ENCODE data around the gene LAMTOR3. TPM values are rescaled to one million over a fixed set of nuclear protein-coding genes. Genes with fewer than 3 reads are reported as not detected.

LAMTOR3 gene
- total and polyA plus RNA-seq, 5 donors from 2014 or later = 17.0 to 41.5 (median 33.8) TPM

DNA sequence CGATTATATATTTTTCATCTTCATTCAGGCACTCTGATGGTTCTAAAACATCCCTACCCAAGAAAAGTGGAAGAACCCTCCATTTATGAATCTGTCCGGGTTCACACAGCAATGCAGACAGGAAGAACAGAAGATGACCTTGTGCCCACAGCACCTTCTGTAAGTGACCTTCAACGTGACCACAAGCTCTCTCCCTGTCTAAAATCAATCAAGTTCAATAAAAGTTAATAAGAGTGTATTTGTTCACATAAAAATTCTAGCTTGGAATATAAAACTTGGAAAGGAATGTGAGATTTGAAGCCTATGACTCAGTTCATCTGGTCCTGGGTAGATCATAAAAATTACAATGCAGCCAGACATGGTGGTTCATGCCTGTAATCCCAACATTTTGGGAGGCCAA, 41.0 kb downstream of the LAMTOR3 start:
- H3K4me3 Mint-ChIP-seq = no peak overlapping the region
- no peaks in the 10 kb centered on the region for H3K9me3 Mint-ChIP-seq
- H3K4me3 ChIP-seq (ENCODE audit: low read depth, low read length) = no peak overlapping the region
- no peak for ATAC-seq (ENCODE audit: low read depth in 2 of 2)
- H3K9me3 ChIP-seq (ENCODE audit: control insufficient read depth in 2 of 2, low read length in 2 of 2) = no peaks in the 10 kb centered on the region
- peak overlapping the region in 2 of 3 donors; percentile 39 to 90 for H3K27ac Mint-ChIP-seq
- no peak overlapping the region for H3K27ac ChIP-seq (ENCODE audit: insufficient read depth, low read length, poor library complexity, severe bottlenecking)
- no peaks in the 10 kb centered on the region for H3K36me3 ChIP-seq (ENCODE audit: control insufficient read depth, insufficient read depth, low read length)
- peaks cover 35 to 67% (median 60%) of the 10 kb centered on the region in 4 donors for H3K4me1 Mint-ChIP-seq
- no peak for DNase-seq
- H3K4me1 ChIP-seq (ENCODE audit: control insufficient read depth, insufficient read depth, low read length, poor library complexity, severe bottlenecking) = peaks cover 38% of the 10 kb centered on the region
- H3K27me3 Mint-ChIP-seq = no peaks in the 10 kb centered on the region
- peaks cover 20% of the 10 kb centered on the region for H3K36me3 Mint-ChIP-seq
- H3K27me3 ChIP-seq (ENCODE audit: control insufficient read depth, insufficient read depth, low read length) = no peaks in the 10 kb centered on the region

GRCh38 chr4:99852199-99852749, 42.0 kb downstream of the LAMTOR3 start:
- H3K4me1 Mint-ChIP-seq = peaks cover 38 to 74% (median 65%) of the 10 kb centered on the region in 4 donors

GRCh38 chr4:99848591-99849001, 45.6 kb downstream of the LAMTOR3 start:
- Histone ChIP-seq H3K4me1 (ENCODE audit: control insufficient read depth, insufficient read depth, low read length, poor library complexity, severe bottlenecking) (peaks cover 60% of the 10 kb centered on the region), H3K36me3 (ENCODE audit: control insufficient read depth, insufficient read depth, low read length) (no peaks in the 10 kb centered on the region), H3K9me3 (ENCODE audit: control insufficient read depth in 2 of 2, low read length in 2 of 2) (no peaks in the 10 kb centered on the region), H3K4me3 (ENCODE audit: low read depth, low read length) (peak overlapping the region; percentile 52), H3K27me3 (ENCODE audit: control insufficient read depth, insufficient read depth, low read length) (no peaks in the 10 kb centered on the region), H3K27ac (ENCODE audit: insufficient read depth, low read length, poor library complexity, severe bottlenecking) (peak overlapping the region; percentile 52)
- Mint-ChIP-seq H3K27me3 (no peaks in the 10 kb centered on the region), H3K4me1 (peaks cover 44 to 70% (median 64%) of the 10 kb centered on the region in 4 donors), H3K27ac (peak overlapping the region; percentile 91 to 99 (median 91)), H3K4me3 (peak overlapping the region; percentile 39 to 77 (median 50)), H3K9me3 (no peaks in the 10 kb centered on the region), H3K36me3 (peaks cover 6% of the 10 kb centered on the region)
- peak in 1 of 3 donors; percentile 79 for DNase-seq
- peak; percentile 22 to 35 for ATAC-seq (ENCODE audit: low read depth in 2 of 2)

More at GRCh38 chr4:99852199-99852749, 42.0 kb downstream of the LAMTOR3 start:
- DNase-seq = no peak
- H3K4me1 ChIP-seq (ENCODE audit: control insufficient read depth, insufficient read depth, low read length, poor library complexity, severe bottlenecking) = peaks cover 46% of the 10 kb centered on the region
- H3K27ac ChIP-seq (ENCODE audit: insufficient read depth, low read length, poor library complexity, severe bottlenecking) = peak overlapping the region; percentile 71
- Mint-ChIP-seq H3K9me3 (no peaks in the 10 kb centered on the region), H3K4me3 (peak overlapping the region; percentile 14 to 82 (median 68)), H3K27me3 (no peaks in the 10 kb centered on the region), H3K36me3 (peaks cover 20% of the 10 kb centered on the region), H3K27ac (peak overlapping the region; percentile 72 to 90 (median 74))
- no peak for ATAC-seq (ENCODE audit: low read depth in 2 of 2)
- H3K4me3 ChIP-seq (ENCODE audit: low read depth, low read length) = peak overlapping the region; percentile 34
- no peaks in the 10 kb centered on the region for H3K36me3 ChIP-seq (ENCODE audit: control insufficient read depth, insufficient read depth, low read length)
- H3K27me3 ChIP-seq (ENCODE audit: control insufficient read depth, insufficient read depth, low read length) = no peaks in the 10 kb centered on the region
- no peaks in the 10 kb centered on the region for H3K9me3 ChIP-seq (ENCODE audit: control insufficient read depth in 2 of 2, low read length in 2 of 2)

- H3K36me3 Mint-ChIP-seq = peaks cover 8% of the 10 kb centered on the region
- Histone ChIP-seq H3K4me3 (ENCODE audit: low read depth, low read length) (peak overlapping the region; percentile 81), H3K36me3 (ENCODE audit: control insufficient read depth, insufficient read depth, low read length) (no peaks in the 10 kb centered on the region), H3K27ac (ENCODE audit: insufficient read depth, low read length, poor library complexity, severe bottlenecking) (peak overlapping the region; percentile 81), H3K9me3 (ENCODE audit: control insufficient read depth in 2 of 2, low read length in 2 of 2) (no peaks in the 10 kb centered on the region), H3K27me3 (ENCODE audit: control insufficient read depth, insufficient read depth, low read length) (no peaks in the 10 kb centered on the region), H3K4me1 (ENCODE audit: control insufficient read depth, insufficient read depth, low read length, poor library complexity, severe bottlenecking) (peaks cover 60% of the 10 kb centered on the region)
- ATAC-seq (ENCODE audit: low read depth in 2 of 2) (peak; percentile 37 to 65), DNase-seq (peak in 2 of 3 donors; percentile 44 to 71)
- H3K4me1 Mint-ChIP-seq = peaks cover 47 to 69% (median 62%) of the 10 kb centered on the region in 4 donors
- peak overlapping the region; percentile 35 to 77 (median 64) for H3K4me3 Mint-ChIP-seq
- H3K27me3 Mint-ChIP-seq = no peaks in the 10 kb centered on the region
- H3K9me3 Mint-ChIP-seq = no peaks in the 10 kb centered on the region
- peak overlapping the region; percentile 91 to 99 (median 91) for H3K27ac Mint-ChIP-seq
Measured at GRCh38 chr4:99847362-99847976, 46.8 kb downstream of the LAMTOR3 start.

DNA sequence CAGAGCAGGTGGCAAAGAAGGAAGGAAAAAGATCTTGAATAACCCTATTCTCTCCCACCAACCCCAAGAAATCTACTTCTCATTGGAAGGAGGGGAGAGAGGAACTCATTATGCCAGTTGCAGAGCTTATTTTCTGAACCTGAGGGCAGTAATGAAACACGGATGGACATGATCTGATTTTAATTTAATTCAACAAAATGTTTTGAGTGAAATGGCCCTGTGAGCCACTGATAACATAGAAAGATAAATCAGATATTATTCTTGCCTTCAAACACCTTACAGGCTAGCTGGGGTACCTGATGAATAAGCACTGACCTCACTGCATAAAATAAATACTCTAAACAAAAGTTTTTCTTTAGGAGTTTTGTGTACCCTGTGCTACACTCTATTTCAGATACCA, 47.3 kb downstream of the LAMTOR3 start:
- peak overlapping the region; percentile 35 to 77 (median 64) for H3K4me3 Mint-ChIP-seq

DNA sequence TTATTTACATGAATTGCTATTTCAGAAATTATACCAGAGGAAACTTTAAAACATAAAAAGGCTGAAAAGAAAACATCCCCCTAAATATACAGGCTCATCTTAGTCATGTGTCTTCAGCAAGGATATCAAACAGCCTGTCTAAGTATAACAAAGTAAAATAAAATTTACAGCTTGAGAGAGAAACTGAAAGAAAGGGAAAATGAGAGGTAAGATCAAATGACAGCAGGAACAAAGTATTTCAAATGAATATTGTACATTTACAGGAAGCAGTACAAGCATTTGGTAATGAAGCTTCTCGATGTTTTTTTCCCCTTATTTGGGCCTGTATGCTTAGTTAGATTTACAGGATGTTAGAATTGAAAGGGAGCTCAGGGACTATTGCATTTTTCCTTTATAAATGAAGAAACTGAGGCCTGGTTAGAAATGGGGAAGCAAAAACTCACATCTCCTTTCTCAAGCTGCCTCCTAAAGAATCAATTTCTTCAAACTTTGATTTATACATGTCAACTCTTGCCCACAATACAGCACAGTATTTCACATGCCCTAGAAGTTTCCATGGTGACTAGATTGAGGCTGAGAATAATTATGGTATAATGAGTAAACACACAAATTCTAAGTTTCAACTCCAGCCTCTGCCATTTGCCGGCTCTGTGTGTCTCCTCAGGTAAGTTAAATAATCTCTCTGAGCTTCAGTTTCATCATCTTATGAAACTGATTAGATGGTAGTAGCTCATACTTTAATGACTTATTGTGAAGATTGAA, 48.3 kb downstream of the LAMTOR3 start:
- Histone ChIP-seq H3K4me1 (ENCODE audit: control insufficient read depth, insufficient read depth, low read length, poor library complexity, severe bottlenecking) (peaks cover 49% of the 10 kb centered on the region), H3K27ac (ENCODE audit: insufficient read depth, low read length, poor library complexity, severe bottlenecking) (peak overlapping the region; percentile 81), H3K4me3 (ENCODE audit: low read depth, low read length) (peak overlapping the region; percentile 46), H3K9me3 (ENCODE audit: control insufficient read depth in 2 of 2, low read length in 2 of 2) (no peaks in the 10 kb centered on the region), H3K36me3 (ENCODE audit: control insufficient read depth, insufficient read depth, low read length) (peaks cover 12% of the 10 kb centered on the region), H3K27me3 (ENCODE audit: control insufficient read depth, insufficient read depth, low read length) (no peaks in the 10 kb centered on the region)
- DNase-seq = peak in 2 of 3 donors; percentile 33 to 61
- peak in 1 of 2 donors; percentile 54 for ATAC-seq (ENCODE audit: low read depth in 2 of 2)
- Mint-ChIP-seq H3K36me3 (peaks cover 11% of the 10 kb centered on the region), H3K27me3 (no peaks in the 10 kb centered on the region), H3K9me3 (no peaks in the 10 kb centered on the region), H3K27ac (peak overlapping the region; percentile 87 to 97 (median 91)), H3K4me3 (peak overlapping the region; percentile 19 to 85 (median 56)), H3K4me1 (peaks cover 40 to 60% (median 49%) of the 10 kb centered on the region in 4 donors)

More for the DNA sequence above, 47.3 kb downstream of the LAMTOR3 start:
- no peaks in the 10 kb centered on the region for H3K9me3 Mint-ChIP-seq
- Histone ChIP-seq H3K4me3 (ENCODE audit: low read depth, low read length) (peak overlapping the region; percentile 81), H3K4me1 (ENCODE audit: control insufficient read depth, insufficient read depth, low read length, poor library complexity, severe bottlenecking) (peaks cover 57% of the 10 kb centered on the region), H3K36me3 (ENCODE audit: control insufficient read depth, insufficient read depth, low read length) (peaks cover 2% of the 10 kb centered on the region), H3K27me3 (ENCODE audit: control insufficient read depth, insufficient read depth, low read length) (no peaks in the 10 kb centered on the region), H3K27ac (ENCODE audit: insufficient read depth, low read length, poor library complexity, severe bottlenecking) (peak overlapping the region; percentile 81), H3K9me3 (ENCODE audit: control insufficient read depth in 2 of 2, low read length in 2 of 2) (no peaks in the 10 kb centered on the region)
- ATAC-seq (ENCODE audit: low read depth in 2 of 2) = no peak
- no peak for DNase-seq
- H3K36me3 Mint-ChIP-seq = peaks cover 11% of the 10 kb centered on the region
- H3K27ac Mint-ChIP-seq = peak overlapping the region; percentile 91 to 99 (median 91)
- H3K27me3 Mint-ChIP-seq = no peaks in the 10 kb centered on the region
- H3K4me1 Mint-ChIP-seq = peaks cover 43 to 65% (median 57%) of the 10 kb centered on the region in 4 donors

GRCh38 chr4:99845179-99845578, 49.0 kb downstream of the LAMTOR3 start:
- Mint-ChIP-seq H3K9me3 (no peaks in the 10 kb centered on the region), H3K27me3 (no peaks in the 10 kb centered on the region)

More at GRCh38 chr4:99845179-99845578, 49.0 kb downstream of the LAMTOR3 start:
- peak overlapping the region; percentile 87 to 97 (median 91) for H3K27ac Mint-ChIP-seq
- Histone ChIP-seq H3K27me3 (ENCODE audit: control insufficient read depth, insufficient read depth, low read length) (no peaks in the 10 kb centered on the region), H3K9me3 (ENCODE audit: control insufficient read depth in 2 of 2, low read length in 2 of 2) (no peaks in the 10 kb centered on the region), H3K4me3 (ENCODE audit: low read depth, low read length) (peak overlapping the region; percentile 46), H3K4me1 (ENCODE audit: control insufficient read depth, insufficient read depth, low read length, poor library complexity, severe bottlenecking) (peaks cover 44% of the 10 kb centered on the region), H3K36me3 (ENCODE audit: control insufficient read depth, insufficient read depth, low read length) (peaks cover 17% of the 10 kb centered on the region), H3K27ac (ENCODE audit: insufficient read depth, low read length, poor library complexity, severe bottlenecking) (peak overlapping the region; percentile 81)
- H3K4me3 Mint-ChIP-seq = peak overlapping the region in 2 of 4 donors; percentile 19 to 56
- H3K36me3 Mint-ChIP-seq = peaks cover 11% of the 10 kb centered on the region
- no peak for ATAC-seq (ENCODE audit: low read depth in 2 of 2)
- no peak for DNase-seq
- peaks cover 39 to 57% (median 47%) of the 10 kb centered on the region in 4 donors for H3K4me1 Mint-ChIP-seq

Measured in CD4-positive, CD25-positive, alpha-beta regulatory T cell (primary cell).